Measurements from ENCODE around the gene SPECC1L. TPM values are rescaled to one million over a fixed set of nuclear protein-coding genes. Genes with fewer than 3 reads are reported as not detected.

Gene SPECC1L
- total and polyA plus RNA-seq, 2 of the 8 experiments (the other 6 are each of a cell fraction or from before 2014, with no cell fraction given): 15.7 to 61.6 TPM

GRCh38 chr22:24430431-24431308 is 160.0 kb downstream of the SPECC1L start (continued):
- no peak for TF ChIP-seq BRCA1 (IDR thresholded peaks at IDR 0.05; ENCODE audit: low read depth, low read length)
